Large intestine (tissue), 3 donors: ENCODE data around the gene FNDC10. TPM values are rescaled to one million over a fixed set of nuclear protein-coding genes. Genes with fewer than 3 reads are reported as not detected.

Source experiments
- DNase-seq, 2 donors: peaks; one replicate each; pipeline versions ENCODE4 v3.0.0 to v3.0.0-alpha.2; 2013
- H3K27ac ChIP-seq: one replicate; pipeline ENCODE4 v1.5.1; 2013; ENCODE audit warnings: low read length
- H3K27me3 ChIP-seq: 2 replicates; pipeline ENCODE4 v1.6.1; 2013; ENCODE audit warnings: low read length; ENCODE audit not compliant: control insufficient read depth, insufficient read depth
- H3K36me3 ChIP-seq: 2 replicates; pipeline ENCODE4 v1.6.1; 2013; ENCODE audit warnings: low read length; ENCODE audit not compliant: control insufficient read depth, insufficient read depth
- H3K4me1 ChIP-seq: one replicate; pipeline ENCODE4 v1.6.1; 2013; ENCODE audit warnings: low read length; ENCODE audit not compliant: control insufficient read depth, insufficient read depth
- H3K4me3 ChIP-seq: one replicate; pipeline ENCODE4 v1.5.1; 2013; ENCODE audit warnings: low read length
- H3K9me3 ChIP-seq: one replicate; pipeline ENCODE4 v1.6.1; 2013; ENCODE audit warnings: mild to moderate bottlenecking, low read depth, low read length, moderate library complexity; ENCODE audit not compliant: control insufficient read depth
- WGBS: methylation state at CpG from one replicate; pipeline ENCODE4 v1.1.5; 2013; ENCODE audit warnings: low lambda C conversion rate; ENCODE audit not compliant: insufficient coverage; 5-methylcytosine and 5-hydroxymethylcytosine counted together
- polyA plus RNA-seq: library from polyadenylated mRNA; unstranded; fragments of 120-200 nt; gene quantifications from one replicate; pipeline ENCODE4 v1.2.1, GENCODE V29; 2013

FNDC10 gene
- polyA plus RNA-seq, 1 donor = 2.4 TPM

DNA sequence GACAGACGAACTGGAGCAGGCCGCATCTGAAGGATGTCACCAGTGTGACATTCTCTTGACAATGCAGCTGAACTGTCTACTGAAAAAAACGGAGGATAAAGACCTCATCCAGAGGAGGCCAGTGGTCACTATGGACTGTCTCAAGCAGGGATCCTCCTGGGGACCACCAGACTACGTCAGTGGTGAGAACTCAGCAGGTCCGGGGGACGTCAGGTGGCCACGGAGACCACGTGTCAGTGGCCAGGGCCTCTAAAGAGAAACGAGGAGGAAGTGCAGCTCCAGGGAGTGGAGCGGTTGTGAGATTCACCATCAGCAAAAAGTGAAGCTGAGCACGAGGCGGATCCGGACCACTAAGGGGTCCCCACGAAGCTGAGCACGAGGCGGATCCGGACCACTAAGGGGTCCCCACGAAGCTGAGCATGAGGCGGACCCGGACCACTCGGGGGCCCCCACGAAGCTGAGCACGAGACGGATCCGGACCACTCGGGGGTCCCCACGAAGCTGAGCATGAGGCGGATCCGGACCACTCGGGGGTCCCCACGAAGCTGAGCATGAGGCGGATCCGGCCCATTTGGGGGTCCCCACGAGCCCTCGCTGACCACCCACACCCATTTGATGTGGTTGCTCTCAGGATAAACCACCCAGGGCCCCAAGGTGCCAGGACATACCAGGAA is 46.0 kb downstream of the FNDC10 start:
- Histone ChIP-seq H3K9me3 (no peaks in the 10 kb centered on the region), H3K27me3 (no peaks in the 10 kb centered on the region), H3K27ac (no peak overlapping the region), H3K4me1 (no peaks in the 10 kb centered on the region), H3K36me3 (peaks cover 2% of the 10 kb centered on the region), H3K4me3 (no peak overlapping the region)
- WGBS = 100% methylated on average over 4 of the region's 35 CpGs
- no peak for DNase-seq

- peaks cover 2% of the 10 kb centered on the region for H3K36me3 ChIP-seq
- WGBS = no CpG with 5 or more reads among the region's 10 CpGs
- no peak overlapping the region for H3K27ac ChIP-seq
- no peaks in the 10 kb centered on the region for H3K27me3 ChIP-seq
- no peak overlapping the region for H3K4me3 ChIP-seq
- DNase-seq = no peak
- H3K9me3 ChIP-seq = no peaks in the 10 kb centered on the region
- no peaks in the 10 kb centered on the region for H3K4me1 ChIP-seq
Measured at GRCh38 chr1:1552263-1552639, 47.7 kb downstream of the FNDC10 start.

DNA sequence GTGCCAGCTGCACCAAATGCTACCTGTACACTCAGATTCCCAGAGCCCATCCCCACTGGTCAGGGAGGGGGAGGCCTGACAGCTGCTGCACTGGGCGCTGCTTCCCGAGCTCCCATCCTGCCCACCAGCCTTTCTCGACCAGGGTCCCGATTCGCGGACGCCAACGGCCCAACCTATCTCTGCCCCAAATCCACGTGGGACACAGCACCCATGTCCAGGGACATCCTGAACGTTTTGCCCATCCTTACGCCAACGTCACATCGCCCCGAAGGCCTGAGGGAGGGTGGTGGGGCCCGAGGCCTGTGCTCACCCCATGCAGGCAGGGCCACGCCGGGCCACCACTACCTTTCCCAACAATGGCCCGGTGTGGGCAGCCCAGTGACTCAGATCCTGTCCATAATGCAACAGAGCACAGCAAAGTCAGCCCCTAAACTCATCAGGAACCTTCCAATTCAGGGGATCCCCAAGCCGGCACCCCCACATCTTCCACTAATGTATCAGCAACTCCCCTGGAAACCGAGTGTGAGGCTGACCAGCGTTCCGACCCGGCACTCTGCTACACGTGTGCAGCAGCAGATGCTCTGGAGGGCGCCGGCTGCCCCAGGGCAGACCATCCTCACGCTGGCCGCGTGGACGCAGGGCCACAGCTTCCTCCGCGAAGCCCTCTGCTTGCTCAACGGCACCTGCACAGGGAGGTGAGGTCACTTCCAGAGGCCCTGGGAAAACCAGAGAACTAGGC is 48.2 kb downstream of the FNDC10 start:
- WGBS = no CpG with 5 or more reads among the region's 33 CpGs
- Histone ChIP-seq H3K27me3 (no peaks in the 10 kb centered on the region), H3K36me3 (peaks cover 2% of the 10 kb centered on the region), H3K27ac (no peak overlapping the region), H3K4me3 (no peak overlapping the region), H3K4me1 (no peaks in the 10 kb centered on the region), H3K9me3 (no peaks in the 10 kb centered on the region)
- DNase-seq = no peak

DNA sequence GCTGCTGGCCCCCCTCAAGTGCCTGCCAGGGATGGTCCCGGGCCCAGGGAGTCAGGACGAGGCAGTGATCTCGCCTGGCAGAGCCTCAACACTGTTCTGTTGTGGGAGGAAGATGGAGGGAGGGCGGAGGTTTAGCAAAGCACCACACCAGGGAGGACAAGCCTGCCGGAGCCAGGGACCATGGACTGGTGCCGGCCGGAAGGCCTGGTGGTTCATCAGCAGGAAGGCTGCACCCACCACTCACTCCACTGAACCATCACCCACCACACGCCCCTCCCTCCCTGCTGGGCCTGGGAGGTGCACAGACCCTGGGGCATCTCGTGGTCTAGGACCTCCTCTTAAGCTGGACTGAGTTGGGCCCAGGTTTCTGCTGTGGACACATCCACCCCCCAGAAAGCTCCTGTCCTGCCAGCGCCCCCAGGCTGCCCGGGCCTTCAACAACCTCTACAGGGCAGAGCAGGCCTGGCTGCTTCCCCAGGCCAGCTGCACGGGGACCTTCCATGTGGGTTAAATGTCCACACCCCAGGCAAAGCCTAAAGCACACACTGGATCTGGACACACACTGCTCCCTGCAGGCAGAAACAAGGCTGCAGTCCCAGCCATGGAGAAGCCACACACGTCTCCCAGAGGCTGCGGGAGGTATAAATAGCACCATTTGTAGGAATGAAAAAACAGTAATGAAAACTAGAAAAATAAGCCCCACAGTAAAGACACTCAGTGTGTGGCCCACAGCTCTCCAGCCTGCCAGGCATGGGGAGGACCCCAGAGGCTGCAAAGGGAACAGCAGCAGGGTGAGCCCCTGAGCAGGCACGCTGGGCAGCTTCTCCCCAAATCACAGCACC is 49.1 kb downstream of the FNDC10 start:
- no peak for DNase-seq
- H3K27me3 ChIP-seq = no peaks in the 10 kb centered on the region
- H3K9me3 ChIP-seq = no peaks in the 10 kb centered on the region
- no peak overlapping the region for H3K27ac ChIP-seq
- H3K4me3 ChIP-seq = no peak overlapping the region
- H3K36me3 ChIP-seq = peaks cover 5% of the 10 kb centered on the region
- H3K4me1 ChIP-seq = no peaks in the 10 kb centered on the region
- WGBS = no CpG with 5 or more reads among the region's 15 CpGs

- DNase-seq = no peak
- Histone ChIP-seq H3K36me3 (peaks cover 5% of the 10 kb centered on the region), H3K4me3 (no peak overlapping the region), H3K27me3 (no peaks in the 10 kb centered on the region), H3K4me1 (no peaks in the 10 kb centered on the region), H3K27ac (no peak overlapping the region), H3K9me3 (no peaks in the 10 kb centered on the region)
- whole genome bisulfite sequencing = no CpG with 5 or more reads among the region's 7 CpGs
Measured at GRCh38 chr1:1550087-1550486, 49.8 kb downstream of the FNDC10 start.

GRCh38 chr1:1548591-1548990 is 51.3 kb downstream of the FNDC10 start:
- Histone ChIP-seq H3K9me3 (no peaks in the 10 kb centered on the region), H3K27me3 (no peaks in the 10 kb centered on the region), H3K27ac (no peak overlapping the region), H3K4me1 (peaks cover 2% of the 10 kb centered on the region), H3K4me3 (no peak overlapping the region), H3K36me3 (peaks cover 5% of the 10 kb centered on the region)
- WGBS = 58% methylated on average over 3 of the region's 14 CpGs
- DNase-seq = no peak

Other genes starting within 250 kb of the FNDC10 start
- 346 TPM for gene MXRA8, start 241.6 kb downstream of the FNDC10 start, polyA plus RNA-seq
- 88.4 TPM for gene AURKAIP1, start 224.9 kb downstream of the FNDC10 start, polyA plus RNA-seq
- gene CCNL2, start 200.8 kb downstream of the FNDC10 start, polyA plus RNA-seq = 285 TPM
- gene MRPL20, start 192.8 kb downstream of the FNDC10 start, polyA plus RNA-seq = 135 TPM
- 2.6 TPM for gene ANKRD65, start 178.9 kb downstream of the FNDC10 start, polyA plus RNA-seq
- 92.3 TPM for gene VWA1, start 164.4 kb downstream of the FNDC10 start, polyA plus RNA-seq
- gene ATAD3C, start 150.4 kb downstream of the FNDC10 start, polyA plus RNA-seq = 1.0 TPM
- gene ATAD3B, start 128.4 kb downstream of the FNDC10 start, polyA plus RNA-seq = 21.8 TPM
- 20.1 TPM for gene ATAD3A, start 88.0 kb downstream of the FNDC10 start, polyA plus RNA-seq
- gene TMEM240, start 59.5 kb downstream of the FNDC10 start, polyA plus RNA-seq = 3.9 TPM
- gene SSU72, start 25.3 kb downstream of the FNDC10 start, polyA plus RNA-seq = 79.4 TPM
- gene MIB2, start 15.4 kb upstream of the FNDC10 start, polyA plus RNA-seq = 49.8 TPM
- 10.7 TPM for gene MMP23B, start 32.0 kb upstream of the FNDC10 start, polyA plus RNA-seq
- 27.2 TPM for gene CDK11B, start 58.9 kb upstream of the FNDC10 start, polyA plus RNA-seq
- 44.3 TPM for gene SLC35E2B, start 92.7 kb upstream of the FNDC10 start, polyA plus RNA-seq
- 21.1 TPM for gene CDK11A, start 124.2 kb upstream of the FNDC10 start, polyA plus RNA-seq
- gene NADK, start 178.3 kb upstream of the FNDC10 start, polyA plus RNA-seq = 59.8 TPM